Astrocyte (in vitro differentiated cells and primary cell): ENCODE data around the gene PIAS1. TPM values are rescaled to one million over a fixed set of nuclear protein-coding genes. Genes with fewer than 3 reads are reported as not detected.

Experiments
- DNase-seq: peaks from one replicate; pipeline ENCODE4 v3.0.0-alpha.2; 2010; ENCODE audit warnings: low read depth
- FAIRE-seq: peaks from 2 replicates; lab custom pipeline; 2011; peaks lifted over from hg19 to GRCh38; lab: Jason Lieb, UNC
- H2AFZ ChIP-seq: 2 replicates; pipeline ENCODE4 v1.6.0; 2012; ENCODE audit warnings: low read depth, low read length, inconsistent platforms
- H3K27ac ChIP-seq: 2 replicates; pipeline ENCODE4 v1.5.1; 2011; ENCODE audit warnings: low read depth, low read length, inconsistent platforms
- H3K27me3 ChIP-seq: 2 replicates; pipeline ENCODE4 v1.6.0; 2011; ENCODE audit warnings: low read length, inconsistent platforms; ENCODE audit not compliant: insufficient read depth
- H3K36me3 ChIP-seq: 2 replicates; pipeline ENCODE4 v1.5.1; 2011; ENCODE audit warnings: low read length, inconsistent platforms; ENCODE audit not compliant: insufficient read depth
- H3K4me1 ChIP-seq: 2 replicates; pipeline ENCODE4 v1.5.1; 2011; ENCODE audit warnings: low read length, inconsistent platforms; ENCODE audit not compliant: insufficient read depth
- H3K4me2 ChIP-seq: 2 replicates; pipeline ENCODE4 v1.6.0; 2012; ENCODE audit warnings: low read length, inconsistent platforms
- H3K4me3 ChIP-seq: 2 replicates; pipeline ENCODE4 v1.5.1; 2011; ENCODE audit warnings: low read depth, mild to moderate bottlenecking, low read length, inconsistent platforms; ENCODE audit not compliant: insufficient read depth
- H3K79me2 ChIP-seq: 2 replicates; pipeline ENCODE4 v1.6.0; 2012; ENCODE audit warnings: mild to moderate bottlenecking, low read length, inconsistent platforms; ENCODE audit not compliant: insufficient read depth
- H3K9ac ChIP-seq: 2 replicates; pipeline ENCODE4 v1.6.0; 2012; ENCODE audit warnings: mild to moderate bottlenecking, low read length, inconsistent platforms
- H3K9me3 ChIP-seq: 2 replicates; pipeline ENCODE4 v1.5.1; 2012; ENCODE audit warnings: low read depth, mild to moderate bottlenecking, low read length, inconsistent platforms; ENCODE audit not compliant: insufficient read depth
- H4K20me1 ChIP-seq: 2 replicates; pipeline ENCODE4 v1.6.0; 2012; ENCODE audit warnings: low read length, inconsistent platforms; ENCODE audit not compliant: insufficient read depth
- H3K27ac Mint-ChIP-seq: one replicate; pipeline ENCODE4 v1.8.0; 2021; ENCODE audit warnings: mild to moderate bottlenecking, mixed read lengths; ENCODE audit not compliant: unreplicated experiment
- H3K27me3 Mint-ChIP-seq: one replicate; pipeline ENCODE4 v1.8.0; 2021; ENCODE audit warnings: low read depth, mixed read lengths; ENCODE audit not compliant: unreplicated experiment
- H3K36me3 Mint-ChIP-seq: one replicate; pipeline ENCODE4 v1.8.0; 2021; ENCODE audit warnings: low read depth, mixed read lengths; ENCODE audit not compliant: unreplicated experiment
- H3K4me1 Mint-ChIP-seq: one replicate; pipeline ENCODE4 v1.8.0; 2021; ENCODE audit warnings: low read depth, mixed read lengths; ENCODE audit not compliant: unreplicated experiment
- H3K4me3 Mint-ChIP-seq: one replicate; pipeline ENCODE4 v1.8.0; 2021; ENCODE audit warnings: mild to moderate bottlenecking, moderate library complexity, mixed read lengths; ENCODE audit not compliant: unreplicated experiment
- H3K9me3 Mint-ChIP-seq: one replicate; pipeline ENCODE4 v1.8.0; 2021; ENCODE audit warnings: mild to moderate bottlenecking, mixed read lengths; ENCODE audit not compliant: unreplicated experiment
- CTCF ChIP-seq: IDR thresholded peaks from 2 replicates; pipeline ENCODE4 v1.5.1; 2011; ENCODE audit warnings: low read depth, mild to moderate bottlenecking, inconsistent platforms, low read length, moderate library complexity; ENCODE audit not compliant: insufficient read depth
- EZH2 ChIP-seq: IDR thresholded peaks from 2 replicates; pipeline ENCODE4 v1.6.1; 2012; ENCODE audit warnings: mild to moderate bottlenecking, low read length, inconsistent platforms; ENCODE audit not compliant: insufficient read depth
- total RNA-seq: library from RNA; stranded (reverse); gene quantifications from 2 replicates; pipeline ENCODE4 v1.2.1, GENCODE V29; 2021

The PIAS1 gene
- total RNA-seq, 1 donor from 2014 or later, result 30.2 TPM

- Histone ChIP-seq H4K20me1 (no peaks in the 10 kb centered on the region), H3K36me3 (no peaks in the 10 kb centered on the region), H3K4me2 (no peak overlapping the region), H3K27me3 (peaks cover 2% of the 10 kb centered on the region), H3K79me2 (no peaks in the 10 kb centered on the region), H3K9me3 (no peaks in the 10 kb centered on the region), H3K27ac (no peak overlapping the region), H3K4me1 (no peaks in the 10 kb centered on the region), H3K4me3 (no peak overlapping the region), H2AFZ (no peak overlapping the region), H3K9ac (no peak overlapping the region)
- FAIRE-seq, result no peak
- Mint-ChIP-seq H3K9me3 (peaks cover 4% of the 10 kb centered on the region), H3K36me3 (no peaks in the 10 kb centered on the region), H3K4me1 (no peaks in the 10 kb centered on the region), H3K27ac (no peak overlapping the region), H3K27me3 (no peaks in the 10 kb centered on the region), H3K4me3 (no peak overlapping the region)
- TF ChIP-seq CTCF, result no peak
- TF ChIP-seq EZH2, result no peak
- DNase-seq, result no peak
Observed at GRCh38 chr15:68239025-68239424, 184.9 kb downstream of the PIAS1 start.

GRCh38 chr15:68241088-68241935 is 187.2 kb downstream of the PIAS1 start:
- Histone ChIP-seq H2AFZ (no peak overlapping the region), H3K27me3 (no peaks in the 10 kb centered on the region), H3K9ac (no peak overlapping the region), H3K4me1 (no peaks in the 10 kb centered on the region), H3K4me2 (no peak overlapping the region), H3K36me3 (no peaks in the 10 kb centered on the region), H4K20me1 (no peaks in the 10 kb centered on the region), H3K9me3 (no peaks in the 10 kb centered on the region), H3K4me3 (no peak overlapping the region), H3K79me2 (no peaks in the 10 kb centered on the region), H3K27ac (no peak overlapping the region)
- Mint-ChIP-seq H3K4me3 (no peak overlapping the region), H3K9me3 (peaks cover 8% of the 10 kb centered on the region), H3K4me1 (no peaks in the 10 kb centered on the region), H3K27me3 (no peaks in the 10 kb centered on the region), H3K36me3 (no peaks in the 10 kb centered on the region), H3K27ac (no peak overlapping the region)
- TF ChIP-seq EZH2, result no peak
- no peak for DNase-seq
- FAIRE-seq, result peak; percentile 9

Other genes starting within 250 kb of the PIAS1 start
- not detected in 2 replicates for gene SKOR1, start 228.8 kb upstream of the PIAS1 start, total RNA-seq
- gene RNU6-1, start 214.3 kb upstream of the PIAS1 start, total RNA-seq, result not detected in 2 replicates
- 0.26 and 0.91 TPM in 2 replicates for gene CALML4, start 151.0 kb downstream of the PIAS1 start, total RNA-seq
- gene CLN6, start 175.4 kb downstream of the PIAS1 start, total RNA-seq, result 15.4 and 19.0 TPM in 2 replicates
- gene FEM1B, start 223.4 kb downstream of the PIAS1 start, total RNA-seq, result 38.6 and 49.5 TPM in 2 replicates